Neural progenitor cell (in vitro differentiated cells): Measurements from ENCODE around the gene ARHGAP28. TPM values are rescaled to one million over a fixed set of nuclear protein-coding genes. Genes with fewer than 3 reads are reported as not detected.

Experiments used
- DNase-seq: peaks from one replicate; pipeline ENCODE4 v3.0.0-alpha.2; 2016; ENCODE audit warnings: low spot score
- H2AFZ ChIP-seq: fragments of 200-600 bp; sonication (generic); replicated peaks from 2 replicates; pipeline ENCODE4 v1.6.1; 2016; ENCODE audit warnings: antibody characterized with exemption
- H3F3A ChIP-seq: fragments of 200-600 bp; sonication (generic); 2 replicates; pipeline ENCODE4 v1.6.1; 2016; ENCODE audit warnings: antibody characterized with exemption, low read depth
- H3K27ac ChIP-seq: fragments of 200-600 bp; sonication (generic); 2 replicates; pipeline ENCODE4 v1.5.1; 2016; ENCODE audit warnings: mild to moderate bottlenecking
- H3K27me3 ChIP-seq: fragments of 200-600 bp; sonication (generic); 2 replicates; pipeline ENCODE4 v1.6.1; 2016; ENCODE audit warnings: mild to moderate bottlenecking, moderate library complexity
- H3K36me3 ChIP-seq: fragments of 200-600 bp; sonication (generic); 2 replicates; pipeline ENCODE4 v1.5.1; 2016
- H3K4me1 ChIP-seq: fragments of 200-600 bp; sonication (generic); 2 replicates; pipeline ENCODE4 v1.6.1; 2016; ENCODE audit warnings: mixed run types
- H3K4me2 ChIP-seq: fragments of 200-600 bp; sonication (generic); 2 replicates; pipeline ENCODE4 v1.6.1; 2016
- H3K4me3 ChIP-seq: fragments of 200-600 bp; sonication (generic); 2 replicates; pipeline ENCODE4 v1.5.1; 2016
- H3K79me2 ChIP-seq: fragments of 200-600 bp; sonication (generic); 2 replicates; pipeline ENCODE4 v1.6.1; 2016; ENCODE audit warnings: low read depth
- H3K9ac ChIP-seq: fragments of 200-600 bp; sonication (generic); 2 replicates; pipeline ENCODE4 v1.6.1; 2016
- H3K9me3 ChIP-seq: fragments of 200-600 bp; sonication (generic); 2 replicates; pipeline ENCODE4 v1.5.1; 2016; ENCODE audit warnings: low read depth
- H4K20me1 ChIP-seq: fragments of 200-600 bp; sonication (generic); 2 replicates; pipeline ENCODE4 v1.6.1; 2016; ENCODE audit warnings: low read depth
- H3K27ac Mint-ChIP-seq: 3 replicates; pipeline ENCODE4 v1.8.0; 2021; ENCODE audit warnings: mixed read lengths
- H3K27me3 Mint-ChIP-seq: 2 replicates; pipeline ENCODE4 v1.8.0; 2022; ENCODE audit warnings: low read depth, mild to moderate bottlenecking, inconsistent platforms, moderate library complexity, mixed read lengths; ENCODE audit not compliant: insufficient read depth
- H3K36me3 Mint-ChIP-seq: 3 replicates; pipeline ENCODE4 v1.8.0; 2021; ENCODE audit warnings: mixed read lengths
- H3K4me1 Mint-ChIP-seq: 3 replicates; pipeline ENCODE4 v1.8.0; 2021; ENCODE audit warnings: mixed read lengths
- H3K4me3 Mint-ChIP-seq: 3 replicates; pipeline ENCODE4 v1.8.0; 2021; ENCODE audit warnings: mild to moderate bottlenecking, moderate library complexity, mixed read lengths
- H3K9me3 Mint-ChIP-seq: 3 replicates; pipeline ENCODE4 v1.8.0; 2020; ENCODE audit warnings: mixed read lengths
- EZH2 ChIP-seq: fragments of 200-600 bp; sonication (generic); IDR thresholded peaks from 2 replicates; pipeline ENCODE4 v1.6.1; 2017; ENCODE audit warnings: antibody characterized with exemption, mild to moderate bottlenecking, moderate library complexity
- EZH2phosphoT487 ChIP-seq: fragments of 200-600 bp; sonication (generic); IDR thresholded peaks from 2 replicates; pipeline ENCODE4 v1.6.1; 2017; ENCODE audit warnings: antibody characterized with exemption
- total RNA-seq: library from RNA; depleted of rRNA; stranded (reverse); fragments of >200 nt; gene quantifications from 2 replicates; pipeline ENCODE4 v1.2.3, GENCODE V29; 2015; ENCODE audit warnings: low replicate concordance
- TF ChIP-seq, protein P1 (sequence below): fragments of 200-600 bp; sonication (generic); IDR thresholded peaks from 2 replicates; pipeline ENCODE4 v1.5.1; 2017; ENCODE audit warnings: antibody characterized with exemption, mild to moderate bottlenecking

The ARHGAP28 gene
- total RNA-seq, 1 donor from 2014 or later, result 25.7 TPM

DNA sequence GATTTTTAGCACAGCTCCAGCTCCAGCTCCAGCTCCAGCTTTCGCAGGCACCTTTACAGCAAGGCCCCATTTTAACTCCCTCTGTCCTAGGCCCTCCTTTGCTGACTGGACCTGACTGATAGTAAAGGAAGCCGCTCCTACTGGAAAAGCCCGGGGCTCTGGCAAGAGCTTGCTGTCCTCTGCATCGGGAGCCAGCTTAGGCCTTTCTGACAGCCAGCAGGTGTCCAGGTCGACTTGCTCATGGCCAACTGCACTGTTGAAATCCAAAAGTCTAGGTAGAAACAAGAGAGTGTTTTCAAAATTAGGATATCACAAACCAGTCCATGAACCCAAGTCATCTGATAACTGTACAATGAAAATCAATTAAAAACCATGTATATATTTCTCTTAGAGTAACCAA lies 227.0 kb downstream of the ARHGAP28 start:
- peaks cover 80% of the 10 kb centered on the region for H3K36me3 Mint-ChIP-seq
- no peak overlapping the region for H3K27ac ChIP-seq

DNA sequence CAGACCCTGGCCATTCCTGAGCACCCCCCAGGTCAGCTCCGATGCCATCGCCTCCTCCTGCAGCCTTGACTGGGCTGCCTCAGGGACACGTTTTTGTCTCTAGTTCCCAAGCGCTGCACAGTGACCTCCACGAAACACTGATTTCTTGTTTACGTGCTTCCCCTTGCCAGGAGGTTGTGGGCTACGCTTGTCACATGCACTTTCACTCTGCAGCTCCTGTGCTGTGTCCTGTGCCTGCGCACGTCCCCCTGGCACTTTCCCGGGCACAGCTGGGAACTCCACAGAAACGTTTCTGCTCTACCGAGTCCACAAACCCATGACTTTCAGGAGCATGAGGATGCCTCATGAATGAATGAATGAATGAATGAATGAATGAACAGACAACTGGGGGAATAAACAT lies 227.5 kb downstream of the ARHGAP28 start:
- Histone ChIP-seq H3K9ac (no peak overlapping the region), H2AFZ (no peak overlapping the region), H3K4me2 (no peak overlapping the region), H3F3A (no peaks in the 10 kb centered on the region), H3K4me3 (no peak overlapping the region), H3K4me1 (peaks cover 3% of the 10 kb centered on the region), H3K27ac (no peak overlapping the region), H3K27me3 (no peaks in the 10 kb centered on the region), H3K9me3 (no peaks in the 10 kb centered on the region), H3K36me3 (peaks cover 12% of the 10 kb centered on the region), H3K79me2 (no peaks in the 10 kb centered on the region), H4K20me1 (no peaks in the 10 kb centered on the region)
- peaks cover 12% of the 10 kb centered on the region for H3K27me3 Mint-ChIP-seq
- peaks cover 3% of the 10 kb centered on the region for H3K9me3 Mint-ChIP-seq
- DNase-seq, result no peak
- peaks cover 78% of the 10 kb centered on the region for H3K36me3 Mint-ChIP-seq
- no peaks in the 10 kb centered on the region for H3K4me1 Mint-ChIP-seq
- TF ChIP-seq, protein P1, sequence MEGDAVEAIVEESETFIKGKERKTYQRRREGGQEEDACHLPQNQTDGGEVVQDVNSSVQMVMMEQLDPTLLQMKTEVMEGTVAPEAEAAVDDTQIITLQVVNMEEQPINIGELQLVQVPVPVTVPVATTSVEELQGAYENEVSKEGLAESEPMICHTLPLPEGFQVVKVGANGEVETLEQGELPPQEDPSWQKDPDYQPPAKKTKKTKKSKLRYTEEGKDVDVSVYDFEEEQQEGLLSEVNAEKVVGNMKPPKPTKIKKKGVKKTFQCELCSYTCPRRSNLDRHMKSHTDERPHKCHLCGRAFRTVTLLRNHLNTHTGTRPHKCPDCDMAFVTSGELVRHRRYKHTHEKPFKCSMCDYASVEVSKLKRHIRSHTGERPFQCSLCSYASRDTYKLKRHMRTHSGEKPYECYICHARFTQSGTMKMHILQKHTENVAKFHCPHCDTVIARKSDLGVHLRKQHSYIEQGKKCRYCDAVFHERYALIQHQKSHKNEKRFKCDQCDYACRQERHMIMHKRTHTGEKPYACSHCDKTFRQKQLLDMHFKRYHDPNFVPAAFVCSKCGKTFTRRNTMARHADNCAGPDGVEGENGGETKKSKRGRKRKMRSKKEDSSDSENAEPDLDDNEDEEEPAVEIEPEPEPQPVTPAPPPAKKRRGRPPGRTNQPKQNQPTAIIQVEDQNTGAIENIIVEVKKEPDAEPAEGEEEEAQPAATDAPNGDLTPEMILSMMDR, result no peak
- TF ChIP-seq EZH2, result no peak
- no peak for TF ChIP-seq EZH2phosphoT487
- H3K27ac Mint-ChIP-seq, result no peak overlapping the region
- H3K4me3 Mint-ChIP-seq, result no peak overlapping the region

More for the DNA sequence above, 227.0 kb downstream of the ARHGAP28 start:
- Histone ChIP-seq H3K9ac (no peak overlapping the region), H3K4me3 (no peak overlapping the region), H4K20me1 (no peaks in the 10 kb centered on the region), H3K36me3 (peaks cover 12% of the 10 kb centered on the region), H3K4me2 (no peak overlapping the region), H3K27me3 (no peaks in the 10 kb centered on the region), H2AFZ (no peak overlapping the region), H3K9me3 (no peaks in the 10 kb centered on the region), H3K79me2 (no peaks in the 10 kb centered on the region), H3K4me1 (peaks cover 8% of the 10 kb centered on the region), H3F3A (no peaks in the 10 kb centered on the region)
- H3K27me3 Mint-ChIP-seq, result peaks cover 12% of the 10 kb centered on the region
- no peak overlapping the region for H3K27ac Mint-ChIP-seq
- no peak for DNase-seq
- peaks cover 3% of the 10 kb centered on the region for H3K9me3 Mint-ChIP-seq
- TF ChIP-seq, protein P1, result no peak
- TF ChIP-seq EZH2, result no peak
- no peak for TF ChIP-seq EZH2phosphoT487
- H3K4me3 Mint-ChIP-seq, result no peak overlapping the region
- H3K4me1 Mint-ChIP-seq, result peaks cover 5% of the 10 kb centered on the region

DNA sequence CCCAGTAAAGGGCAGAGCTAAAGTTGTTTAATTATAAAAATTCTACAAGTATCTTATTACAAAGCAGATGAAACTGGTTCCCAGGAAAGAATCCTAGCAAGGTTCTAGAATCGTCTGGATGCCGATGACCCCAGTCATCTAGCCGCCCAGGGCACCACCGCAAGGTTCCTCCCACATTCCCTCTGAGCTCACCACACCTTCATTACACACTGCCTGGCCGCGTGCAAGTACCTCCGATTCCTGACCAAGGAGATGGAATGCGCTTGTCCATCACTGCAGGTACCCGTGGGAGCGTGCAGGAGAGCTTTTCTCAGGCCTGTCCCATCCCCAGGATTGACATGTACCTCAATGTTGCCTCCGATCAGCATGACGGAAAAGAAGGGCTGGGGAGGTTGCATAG lies 229.6 kb downstream of the ARHGAP28 start:
- no peak overlapping the region for H3K27ac ChIP-seq
- no peak overlapping the region for H3K4me2 ChIP-seq
- H3K9ac ChIP-seq, result no peak overlapping the region
- no peak for DNase-seq
- H3K36me3 ChIP-seq, result peaks cover 15% of the 10 kb centered on the region
- H3K27ac Mint-ChIP-seq, result no peak overlapping the region
- no peak overlapping the region for H3K4me3 ChIP-seq
- H3K4me3 Mint-ChIP-seq, result no peak overlapping the region
- no peaks in the 10 kb centered on the region for H3K27me3 ChIP-seq
- H2AFZ ChIP-seq, result no peak overlapping the region
- H4K20me1 ChIP-seq, result no peaks in the 10 kb centered on the region
- TF ChIP-seq, protein P1, result no peak
- no peak for TF ChIP-seq EZH2phosphoT487
- peaks cover 75% of the 10 kb centered on the region for H3K36me3 Mint-ChIP-seq
- no peaks in the 10 kb centered on the region for H3F3A ChIP-seq
- H3K79me2 ChIP-seq, result no peaks in the 10 kb centered on the region
- H3K4me1 ChIP-seq, result no peaks in the 10 kb centered on the region
- no peaks in the 10 kb centered on the region for H3K9me3 ChIP-seq
- peaks cover 8% of the 10 kb centered on the region for H3K27me3 Mint-ChIP-seq
- no peaks in the 10 kb centered on the region for H3K4me1 Mint-ChIP-seq
- H3K9me3 Mint-ChIP-seq, result peaks cover 3% of the 10 kb centered on the region
